GM12864 (cell line): ENCODE measurements around the gene GPR37L1.

Source experiments
- DNase-seq: peaks from one replicate; pipeline ENCODE4 v3.0.0-alpha.2; 2011; ENCODE audit warnings: low read depth
- H3K4me3 ChIP-seq: 2 replicates; pipeline ENCODE4 v1.5.1; 2011; ENCODE audit warnings: mild to moderate bottlenecking, low read depth, low read length, control low read depth
- CTCF ChIP-seq: IDR thresholded peaks from 2 replicates; pipeline ENCODE4 v1.5.1; 2011; ENCODE audit warnings: low read depth, mild to moderate bottlenecking, moderate library complexity, low read length, control low read depth, inconsistent platforms; ENCODE audit errors: missing control alignments

The GPR37L1 gene

DNA sequence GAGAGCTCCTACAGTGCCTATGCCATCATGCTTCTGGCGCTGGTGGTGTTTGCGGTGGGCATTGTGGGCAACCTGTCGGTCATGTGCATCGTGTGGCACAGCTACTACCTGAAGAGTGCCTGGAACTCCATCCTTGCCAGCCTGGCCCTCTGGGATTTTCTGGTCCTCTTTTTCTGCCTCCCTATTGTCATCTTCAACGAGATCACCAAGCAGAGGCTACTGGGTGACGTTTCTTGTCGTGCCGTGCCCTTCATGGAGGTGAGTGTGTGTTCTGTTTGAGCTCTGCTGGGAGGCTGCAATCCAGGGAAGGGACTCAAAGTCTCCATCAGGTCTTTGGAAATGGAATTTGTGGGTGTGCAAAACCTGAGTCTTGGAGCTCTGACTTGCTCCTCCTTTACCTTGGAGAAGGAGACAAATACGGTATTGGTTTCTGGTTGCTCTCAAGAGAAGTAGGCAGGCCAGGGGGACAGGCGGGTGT, 658 bp downstream of the GPR37L1 start:
- no peak overlapping the region for H3K4me3 ChIP-seq
- no peak for DNase-seq
- TF ChIP-seq CTCF = no peak

DNA sequence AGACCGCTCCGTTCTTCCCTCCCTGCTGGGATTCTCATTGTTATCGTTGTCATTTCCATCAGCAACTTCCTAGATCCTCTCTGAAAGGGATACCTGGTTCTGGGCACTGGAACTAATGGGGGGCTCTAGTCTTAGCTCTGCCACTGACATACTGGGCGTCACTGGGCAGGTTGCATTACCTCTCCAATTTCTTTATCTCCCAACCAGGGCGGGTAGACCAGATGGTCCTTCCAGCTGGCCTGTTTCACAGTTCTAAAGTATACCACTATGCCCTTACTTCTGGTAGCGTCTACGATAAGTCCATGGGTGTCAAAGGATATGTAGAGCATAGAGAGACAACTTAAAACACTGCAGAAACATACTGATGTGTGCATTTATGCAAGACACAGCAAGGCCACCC, 1.4 kb downstream of the GPR37L1 start:
- TF ChIP-seq CTCF = no peak
- DNase-seq = no peak
- H3K4me3 ChIP-seq = no peak overlapping the region

DNA sequence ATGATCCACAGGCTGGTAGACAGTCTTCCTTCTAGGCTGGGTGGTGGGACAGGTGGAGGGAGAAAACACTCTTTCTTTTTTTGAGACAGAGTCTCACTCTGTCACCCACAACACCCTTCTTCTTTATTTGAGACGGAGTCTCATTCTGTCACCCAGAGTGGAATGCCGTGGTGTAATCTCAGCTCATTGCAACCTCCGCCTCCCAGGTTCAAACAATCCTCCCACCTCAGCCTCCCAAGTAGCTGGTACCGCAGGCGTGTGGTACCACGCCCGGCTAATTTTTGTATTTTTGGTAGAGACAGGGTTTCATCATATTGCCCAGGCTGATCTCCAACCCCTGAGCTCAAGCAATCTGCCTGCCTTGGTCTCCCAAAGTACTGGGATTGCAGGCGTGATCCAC, 2.9 kb downstream of the GPR37L1 start:
- no peak for TF ChIP-seq CTCF
- H3K4me3 ChIP-seq = no peak overlapping the region
- DNase-seq = no peak

DNA sequence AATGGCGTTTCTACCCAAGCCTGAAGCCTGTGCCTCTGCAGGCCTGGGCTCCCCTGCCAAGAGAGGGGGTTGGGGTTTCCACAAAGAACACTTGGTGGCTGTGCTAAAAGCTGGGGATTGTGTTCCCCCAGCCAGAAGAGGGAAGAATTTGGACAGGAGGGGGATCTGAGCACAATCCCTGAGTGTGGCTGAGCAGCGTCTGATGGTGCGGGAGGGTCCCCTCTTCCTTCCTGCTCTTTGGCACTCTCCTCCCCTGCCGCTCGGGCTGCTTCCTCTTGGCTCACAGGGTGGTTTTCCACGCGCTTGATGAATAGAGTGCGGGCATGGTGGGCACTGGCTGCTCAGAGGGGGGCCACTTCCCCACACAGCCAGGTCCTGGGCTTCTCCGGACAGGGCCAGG, 3.7 kb downstream of the GPR37L1 start:
- no peak for DNase-seq
- no peak for TF ChIP-seq CTCF

DNA sequence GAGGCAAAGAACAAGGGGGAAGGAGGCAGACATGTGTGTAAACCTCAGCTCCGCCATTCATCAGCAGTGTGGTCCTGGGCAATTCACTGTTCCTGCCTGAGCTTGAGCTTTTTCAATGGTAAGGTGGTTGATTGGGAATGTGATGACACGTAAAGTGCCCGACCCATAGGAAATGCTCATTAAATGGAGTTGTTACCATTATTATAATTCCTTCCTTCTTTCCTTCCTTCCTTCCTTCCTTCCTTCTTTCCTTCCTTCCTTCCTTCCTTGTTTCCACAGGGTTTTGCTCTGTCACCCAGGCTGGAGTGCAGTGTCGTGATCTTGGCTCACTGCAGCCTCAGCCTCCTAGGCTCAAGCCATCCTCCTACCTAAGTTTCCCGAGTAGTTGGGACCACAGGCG, 4.3 kb downstream of the GPR37L1 start:
- no peak for TF ChIP-seq CTCF
- no peak overlapping the region for H3K4me3 ChIP-seq
- no peak for DNase-seq

More for the DNA sequence above, 3.7 kb downstream of the GPR37L1 start:
- H3K4me3 ChIP-seq = no peak overlapping the region

GRCh38 chr1:202127836-202128622, 5.3 kb downstream of the GPR37L1 start:
- no peak for TF ChIP-seq CTCF
- no peak overlapping the region for H3K4me3 ChIP-seq
- no peak for DNase-seq
